Bronchial epithelial cell (primary cell): ENCODE results near the gene CELSR1. TPM values are rescaled to one million over a fixed set of nuclear protein-coding genes. Genes with fewer than 3 reads are reported as not detected.
"Not testable (repeated sequence)": the region's sequence is repeated elsewhere in the genome, so short reads cannot be mapped to it uniquely, and the experiment has no call there.

ENCODE experiments used
- DNase-seq: peaks from one replicate; pipeline ENCODE4 v3.0.0-alpha.2; 2010; ENCODE audit warnings: low read depth
- FAIRE-seq: peaks from 2 replicates; lab custom pipeline; 2011; peaks lifted over from hg19 to GRCh38; lab: Jason Lieb, UNC
- H3K27me3 ChIP-seq: 2 replicates; pipeline ENCODE4 v1.5.1; 2011; ENCODE audit warnings: low read length; ENCODE audit not compliant: control insufficient read depth, insufficient read depth
- H3K36me3 ChIP-seq: 2 replicates; pipeline ENCODE4 v1.5.1; 2011; ENCODE audit warnings: low read length; ENCODE audit not compliant: control insufficient read depth, insufficient read depth
- H3K4me3 ChIP-seq: 2 replicates; pipeline ENCODE4 v1.5.1; 2011; ENCODE audit warnings: mild to moderate bottlenecking, low read depth, low read length, control low read depth
- CTCF ChIP-seq: IDR thresholded peaks from 2 replicates; pipeline ENCODE4 v1.5.1; 2011; ENCODE audit warnings: mild to moderate bottlenecking, moderate library complexity, low read length, control low read depth, inconsistent platforms; ENCODE audit not compliant: insufficient read depth, severe bottlenecking
- total RNA-seq: library from RNA; depleted of rRNA; stranded (reverse); fragments of >200 nt; gene quantifications from 2 replicates; pipeline ENCODE4 v1.2.1, GENCODE V29; 2014

Gene CELSR1
- total RNA-seq, 1 donor from 2014 or later, result 39.0 TPM

- Histone ChIP-seq H3K27me3 (no peaks in the 10 kb centered on the region), H3K4me3 (no peak overlapping the region), H3K36me3 (peaks cover 8% of the 10 kb centered on the region)
- no peak for TF ChIP-seq CTCF
- DNase-seq (no peak), FAIRE-seq (no peak)
Observed at GRCh38 chr22:46476547-46476941, 60.9 kb downstream of the CELSR1 start.

GRCh38 chr22:46473896-46474557 is 63.4 kb downstream of the CELSR1 start:
- Histone ChIP-seq H3K36me3 (peaks cover 8% of the 10 kb centered on the region), H3K27me3 (no peaks in the 10 kb centered on the region), H3K4me3 (no peak overlapping the region)
- TF ChIP-seq CTCF, result no peak
- DNase-seq (no peak), FAIRE-seq (no peak)

GRCh38 chr22:46473021-46473779 is 64.2 kb downstream of the CELSR1 start:
- H3K36me3 ChIP-seq, result peaks cover 6% of the 10 kb centered on the region
- TF ChIP-seq CTCF, result no peak
- FAIRE-seq (no peak), DNase-seq (no peak)
- no peaks in the 10 kb centered on the region for H3K27me3 ChIP-seq
- H3K4me3 ChIP-seq, result no peak overlapping the region

GRCh38 chr22:46472722-46473016 is 64.8 kb downstream of the CELSR1 start:
- no peak overlapping the region for H3K4me3 ChIP-seq
- TF ChIP-seq CTCF, result no peak
- FAIRE-seq (no peak), DNase-seq (no peak)
- no peaks in the 10 kb centered on the region for H3K27me3 ChIP-seq
- peaks cover 6% of the 10 kb centered on the region for H3K36me3 ChIP-seq

- FAIRE-seq (no peak), DNase-seq (peak; percentile 62)
- no peak for TF ChIP-seq CTCF
- Histone ChIP-seq H3K4me3 (no peak overlapping the region), H3K27me3 (no peaks in the 10 kb centered on the region), H3K36me3 (peaks cover 6% of the 10 kb centered on the region)
Observed at GRCh38 chr22:46471901-46472721, 65.3 kb downstream of the CELSR1 start.

- not testable (repeated sequence) for FAIRE-seq, H3K4me3 ChIP-seq, H3K36me3 ChIP-seq, H3K27me3 ChIP-seq, DNase-seq
Observed at GRCh38 chr22:46471330-46471729, 66.1 kb downstream of the CELSR1 start.
